H1 (cell line): ENCODE measurements around the gene MEF2C. TPM values are rescaled to one million over a fixed set of nuclear protein-coding genes. Genes with fewer than 3 reads are reported as not detected.

Source experiments
- CTCF ChIA-PET: fragments of 300-600 bp; sonication (Branson Sonifier 250); formaldehyde crosslinking; loops from one replicate; lab custom pipeline; 2021; ENCODE audit not compliant: partially characterized antibody; lab: Charles Lee
- POLR2A ChIA-PET: fragments of 300-600 bp; sonication (Branson Sonifier 250); formaldehyde crosslinking; loops from one replicate; lab custom pipeline; 2021; ENCODE audit warnings: inconsistent platforms; ENCODE audit not compliant: partially characterized antibody; lab: Charles Lee
- DNase-seq, 2 experiments: peaks; one replicate each; pipeline versions ENCODE4 v3.0.0 to v3.0.0-alpha.2; 2010 to 2022; ENCODE audit warnings: low spot score in 2 of 2, low read depth in 1 of 2, mixed read lengths in 1 of 2
- FAIRE-seq: peaks from 2 replicates; lab custom pipeline; 2011; peaks lifted over from hg19 to GRCh38; lab: Jason Lieb, UNC
- H2AFZ ChIP-seq: 2 replicates; pipeline ENCODE4 v1.8.1; 2012; ENCODE audit warnings: low read length, inconsistent platforms
- H2AK5ac ChIP-seq: 2 replicates; pipeline ENCODE4 v1.6.1; 2013; ENCODE audit warnings: low read depth, low read length
- H2BK120ac ChIP-seq: replicated peaks from 2 replicates; pipeline ENCODE3; 2013; ENCODE audit warnings: low read depth, low read length, inconsistent platforms
- H2BK12ac ChIP-seq: 2 replicates; pipeline ENCODE4 v1.6.1; 2013; ENCODE audit warnings: low read depth, low read length
- H2BK15ac ChIP-seq: 2 replicates; pipeline ENCODE4 v1.6.1; 2013; ENCODE audit warnings: low read length
- H2BK20ac ChIP-seq: 2 replicates; pipeline ENCODE4 v1.6.1; 2013; ENCODE audit warnings: low read length
- H2BK5ac ChIP-seq: 2 replicates; pipeline ENCODE4 v1.6.1; 2013; ENCODE audit warnings: low read depth, low read length
- H3K14ac ChIP-seq: 2 replicates; pipeline ENCODE4 v1.6.1; 2013; ENCODE audit warnings: inconsistent platforms; ENCODE audit not compliant: insufficient read length
- H3K18ac ChIP-seq: 2 replicates; pipeline ENCODE4 v1.6.1; 2013; ENCODE audit warnings: low read length; ENCODE audit errors: extremely low read depth
- H3K23ac ChIP-seq: 2 replicates; pipeline ENCODE4 v1.6.1; 2013; ENCODE audit warnings: inconsistent platforms; ENCODE audit not compliant: insufficient read length
- H3K23me2 ChIP-seq: 2 replicates; pipeline ENCODE4 v1.6.1; 2013; ENCODE audit warnings: low read depth, low read length
- H3K27ac ChIP-seq: 2 replicates; pipeline ENCODE4 v1.6.1; 2011; ENCODE audit warnings: low read depth, low read length, inconsistent platforms
- H3K27me3 ChIP-seq, 4 experiments: replicated peaks in 1 of 4; 1 replicate in 1 of 4; 2 replicates in 3 of 4; pipeline versions ENCODE4 v1.6.1 to v1.8.1; 2011 to 2013; ENCODE audit warnings: low read length in 3 of 4, mild to moderate bottlenecking in 3 of 4, inconsistent platforms in 2 of 4, mixed read lengths in 2 of 4, moderate library complexity in 1 of 4; ENCODE audit not compliant: control insufficient read depth in 3 of 4, insufficient read depth in 3 of 4; ENCODE audit errors: extremely low read depth in 1 of 4
- H3K36me3 ChIP-seq, 4 experiments: 2 replicates each; pipeline versions ENCODE4 v1.6.1 to v1.8.1; 2011 to 2013; ENCODE audit warnings: mild to moderate bottlenecking in 4 of 4, low read length in 3 of 4, moderate library complexity in 2 of 4, control low read depth in 1 of 4, inconsistent platforms in 1 of 4; ENCODE audit not compliant: insufficient read depth in 4 of 4, control insufficient read depth in 2 of 4
- H3K4ac ChIP-seq: replicated peaks from 2 replicates; pipeline ENCODE3; 2013; ENCODE audit warnings: low read length, low read depth, mixed read lengths, inconsistent platforms; ENCODE audit not compliant: insufficient read length
- H3K4me1 ChIP-seq, 4 experiments: replicated peaks in 1 of 4; 1 replicate in 1 of 4; 2 replicates in 3 of 4; pipeline versions ENCODE4 v1.6.1 to v1.8.1; 2011 to 2013; ENCODE audit warnings: low read length in 3 of 4, inconsistent platforms in 2 of 4, mixed read lengths in 1 of 4; ENCODE audit not compliant: insufficient read depth in 4 of 4, control insufficient read depth in 3 of 4
- H3K4me2 ChIP-seq, 2 experiments: 2 replicates each; pipeline versions ENCODE4 v1.6.1 to v1.8.1; 2011 to 2013; ENCODE audit warnings: low read depth in 2 of 2, low read length in 2 of 2, control low read depth in 1 of 2, inconsistent platforms in 1 of 2, mild to moderate bottlenecking in 1 of 2; ENCODE audit not compliant: insufficient read depth in 1 of 2
- H3K4me3 ChIP-seq, 4 experiments: fragments of 200-600, 300-600 bp in 1 of 4; sonication (generic), shearing (Covaris generic), sonication (Bioruptor Twin) in 1 of 4; 2 replicates each; pipeline versions ENCODE4 v1.5.1 to v1.8.1; 2011 to 2016; ENCODE audit warnings: low read length in 4 of 4, low read depth in 3 of 4, control low read depth in 2 of 4, inconsistent platforms in 2 of 4, mild to moderate bottlenecking in 2 of 4, mixed read lengths in 1 of 4, moderate library complexity in 1 of 4; ENCODE audit not compliant: insufficient read depth in 2 of 4; ENCODE audit errors: extremely low read depth in 1 of 4
- H3K56ac ChIP-seq: replicated peaks from 2 replicates; pipeline ENCODE3; 2013; ENCODE audit warnings: low read depth, mild to moderate bottlenecking, mixed read lengths, low read length, inconsistent platforms; ENCODE audit not compliant: insufficient read length
- H3K79me1 ChIP-seq: 2 replicates; pipeline ENCODE4 v1.6.1; 2013; ENCODE audit warnings: low read depth, low read length, control low read depth
- H3K79me2 ChIP-seq, 2 experiments: 2 replicates each; pipeline versions ENCODE4 v1.6.1 to v1.8.1; 2012 to 2013; ENCODE audit warnings: low read length in 2 of 2, mild to moderate bottlenecking in 2 of 2, inconsistent platforms in 1 of 2; ENCODE audit not compliant: insufficient read depth in 2 of 2, control insufficient read depth in 1 of 2
- H3K9ac ChIP-seq, 4 experiments: replicated peaks in 1 of 4; 1 replicate in 1 of 4; 2 replicates in 3 of 4; pipeline versions ENCODE4 v1.6.1 to v1.8.1; 2011 to 2013; ENCODE audit warnings: low read depth in 3 of 4, low read length in 3 of 4, control low read depth in 2 of 4, mild to moderate bottlenecking in 2 of 4, moderate library complexity in 2 of 4, inconsistent platforms in 1 of 4; ENCODE audit errors: extremely low read depth in 1 of 4
- H3K9me3 ChIP-seq, 2 experiments: 2 replicates each; pipeline versions ENCODE4 v1.6.1 to v1.8.1; 2012 to 2013; ENCODE audit warnings: mild to moderate bottlenecking in 2 of 2, moderate library complexity in 2 of 2, control low read depth in 1 of 2, inconsistent platforms in 1 of 2, low read depth in 1 of 2, low read length in 1 of 2, mixed read lengths in 1 of 2; ENCODE audit not compliant: insufficient read depth in 2 of 2
- H4K20me1 ChIP-seq, 2 experiments: replicated peaks in 1 of 2; 2 replicates each; pipeline versions ENCODE3 to v1.8.1; 2011 to 2013; ENCODE audit warnings: inconsistent platforms in 2 of 2, low read length in 2 of 2, mild to moderate bottlenecking in 1 of 2; ENCODE audit not compliant: insufficient read depth in 2 of 2, control insufficient read depth in 1 of 2
- H4K5ac ChIP-seq: 2 replicates; pipeline ENCODE4 v1.6.1; 2013; ENCODE audit warnings: low read length, low read depth, mixed read lengths, inconsistent platforms; ENCODE audit not compliant: insufficient read length
- H4K8ac ChIP-seq: 2 replicates; pipeline ENCODE4 v1.8.0; 2013; ENCODE audit warnings: mild to moderate bottlenecking, moderate library complexity, low read length, inconsistent platforms; ENCODE audit not compliant: insufficient read depth; ENCODE audit errors: extremely low read depth
- H4K91ac ChIP-seq: replicated peaks from 2 replicates; pipeline ENCODE3; 2013; ENCODE audit warnings: low read length, mixed read lengths, inconsistent platforms; ENCODE audit not compliant: insufficient read length
- CHD1 ChIP-seq: IDR thresholded peaks from 2 replicates; pipeline ENCODE4 v1.6.1; 2012; ENCODE audit warnings: low read depth, low read length, improper control_type of control experiment
- CTBP2 ChIP-seq: IDR thresholded peaks from 2 replicates; pipeline ENCODE4 v1.7.0; 2011; ENCODE audit warnings: borderline replicate concordance, mild to moderate bottlenecking, moderate library complexity, mixed read lengths, low read length; ENCODE audit not compliant: insufficient read depth, insufficient read length
- EZH2 ChIP-seq: fragments of 200-600 bp; sonication (generic); IDR thresholded peaks from 2 replicates; pipeline ENCODE4 v1.7.1; 2012; ENCODE audit warnings: low read depth, mild to moderate bottlenecking, moderate library complexity, low read length, inconsistent platforms; ENCODE audit not compliant: severe bottlenecking
- FOSL1 ChIP-seq: IDR thresholded peaks from 2 replicates; pipeline ENCODE4 v1.6.1; 2011; ENCODE audit warnings: mild to moderate bottlenecking, low read depth, low read length, moderate library complexity; ENCODE audit not compliant: insufficient read depth
- KDM4A ChIP-seq: IDR thresholded peaks from one replicate; pipeline ENCODE4 v1.7.1; 2012; ENCODE audit warnings: low read depth, mild to moderate bottlenecking, moderate library complexity, low read length, inconsistent platforms; ENCODE audit not compliant: severe bottlenecking
- RBBP5 ChIP-seq: IDR thresholded peaks from 2 replicates; pipeline ENCODE4 v1.7.1; 2012; ENCODE audit warnings: low read depth, mild to moderate bottlenecking, inconsistent platforms, low read length, moderate library complexity, borderline replicate concordance
- RFX5 ChIP-seq: IDR thresholded peaks from 2 replicates; pipeline ENCODE4 v1.6.1; 2011; ENCODE audit warnings: low read depth, low read length, improper control_type of control experiment, borderline replicate concordance
- RNF2 ChIP-seq: fragments of 200-900, 300-1000 bp; sonication (generic); IDR thresholded peaks from 2 replicates; pipeline ENCODE4 v1.7.1; 2016; ENCODE audit warnings: borderline replicate concordance, low read depth, mild to moderate bottlenecking, antibody characterized with exemption, low read length; ENCODE audit not compliant: poor library complexity, severe bottlenecking; ENCODE audit errors: missing control alignments
- SUZ12 ChIP-seq: fragments of 200-600 bp; sonication (generic); IDR thresholded peaks from 2 replicates; pipeline ENCODE4 v1.6.1; 2012; ENCODE audit warnings: mild to moderate bottlenecking, inconsistent platforms, low read length, moderate library complexity, mixed read lengths
- TCF12 ChIP-seq: IDR thresholded peaks from 2 replicates; pipeline ENCODE4 v1.6.1; 2011; ENCODE audit warnings: low read depth, mild to moderate bottlenecking, low read length
- YY1 ChIP-seq: IDR thresholded peaks from 2 replicates; pipeline ENCODE4 v1.6.1; 2011; ENCODE audit warnings: low read depth, mild to moderate bottlenecking, low read length
- WGBS, 2 experiments: shearing (Covaris generic) in 1 of 2; methylation state at CpG; one replicate each; pipeline versions ENCODE4 v1.1.6 to v1.1.7; 2013 to 2015; ENCODE audit warnings: low lambda C conversion rate in 2 of 2, mixed read lengths in 2 of 2, inconsistent platforms in 1 of 2, low coverage in 1 of 2, missing lambda C conversion rate in 1 of 2; ENCODE audit not compliant: insufficient replicate concordance in 2 of 2, insufficient coverage in 1 of 2, insufficient read length in 1 of 2; ENCODE audit errors: extremely low coverage in 1 of 2, missing lambda C conversion rate in 1 of 2; 5-methylcytosine and 5-hydroxymethylcytosine counted together
- polyA plus RNA-seq, 7 experiments: library from polyadenylated mRNA; depleted of rRNA in 3 of 7; stranded (reverse) in 5 of 7; unstranded in 2 of 7; fragments of >200 nt in 5 of 7; fragments of 200-250 nt in 2 of 7; gene quantifications; 1 replicate in 5 of 7; 2 replicates in 1 of 7; 4 replicates in 1 of 7; pipeline versions ENCODE4 v1.2.1 to v1.2.3, GENCODE V29; 2011 to 2013; ENCODE audit warnings: missing spikeins in 2 of 7, mixed read lengths in 2 of 7
- total RNA-seq: library from RNA; stranded (reverse); fragmentation: NEBNext Ultra II Directional; extraction: Animal tissue kit (Norgen Biotek cat#: 25700); gene quantifications from 2 replicates; pipeline ENCODE4 v1.2.1, GENCODE V29; 2021

Gene MEF2C
- total and polyA plus RNA-seq, 2 of the 8 experiments (the other 6 are each of a cell fraction or from before 2014, with no cell fraction given): 0.59 to 0.99 TPM

- Histone ChIP-seq H3K79me1 (no peaks in the 10 kb centered on the region), H3K27me3 (peaks cover 87 to 99% (median 96%) of the 10 kb centered on the region in 4 experiments), H3K27ac (no peak overlapping the region), H3K4ac (no peak overlapping the region), H4K20me1 (peaks cover 2 to 14% of the 10 kb centered on the region in 2 experiments), H3K56ac (no peak overlapping the region), H4K5ac (no peak overlapping the region), H2BK15ac (no peak overlapping the region), H2BK20ac (no peak overlapping the region), H3K4me2 (peak overlapping the region; percentile 69 to 95), H2AK5ac (no peak overlapping the region), H4K91ac (no peak overlapping the region), H3K79me2 (no peaks in the 10 kb centered on the region), H3K9ac (no peak overlapping the region), H2BK5ac (no peak overlapping the region), H3K18ac (no peak overlapping the region), H3K14ac (no peak overlapping the region), H2AFZ (no peak overlapping the region), H3K9me3 (no peaks in the 10 kb centered on the region; a peak in 1 of 4 replicates), H3K23ac (no peak overlapping the region), H2BK120ac (no peak overlapping the region), H3K36me3 (no peaks in the 10 kb centered on the region), H3K4me1 (peaks cover 24 to 35% (median 29%) of the 10 kb centered on the region in 4 experiments), H2BK12ac (no peak overlapping the region), H3K23me2 (peaks cover 14% of the 10 kb centered on the region), H4K8ac (no peak overlapping the region), H3K4me3 (peak overlapping the region in 3 of 4 experiments; percentile 14 to 52 (median 14); a peak in 5 of 8 replicates)
- POLR2A ChIA-PET: interaction anchor here (0.9 to 1.9 kb wide), 5 partner anchors 8 to 28 kb away, joined by 3 to 8 read pairs (median 5); no protein-coding TSS in a partner anchor
- FAIRE-seq (no peak), DNase-seq (peak in 1 of 2 experiments; percentile 72)
- WGBS, 2 experiments: 1% methylated on average over 27 of the region's 27 CpGs; no CpG with 5 or more reads in 1 of the 2 experiments
- CTCF ChIA-PET: interaction anchor here (0.9 to 6.1 kb wide), 13 partner anchors 8 to 928 kb away, joined by 3 to 86 read pairs (median 11); no protein-coding TSS in a partner anchor
- TF ChIP-seq TCF12 (0 out of 2 replicates have a peak, but pooled peaks have one; percentile 7), EZH2 (peak; percentile 78), RBBP5 (0 out of 2 replicates have a peak, but pooled peaks have one; percentile 31), CTBP2 (peak; percentile 99), CHD1 (no peak), YY1 (peak; percentile 48; the same call in 1 of the 2 replicates), RNF2 (peak; percentile 58), KDM4A (peak; percentile 41), FOSL1 (no peak), RFX5 (no peak), SUZ12 (peak; percentile 87)
Observed at GRCh38 chr5:88688984-88689667, 193.9 kb downstream of the MEF2C start.
